Gastroesophageal sphincter (tissue), 4 donors: ENCODE results near the gene ALOX15B. TPM values are rescaled to one million over a fixed set of nuclear protein-coding genes. Genes with fewer than 3 reads are reported as not detected.

ENCODE experiments used
- ATAC-seq: fragments of 150-250 bp; one replicate; pipeline ENCODE4 v1.9.1; 2016; ENCODE audit warnings: mild to moderate bottlenecking, moderate library complexity
- H3K27ac ChIP-seq, 4 donors: fragments of 200-600 bp; sonication (generic) in 3 of 4; 1 replicate in 3 of 4; 2 replicates in 1 of 4; pipeline ENCODE4 v1.5.1; 2016 to 2019
- H3K27me3 ChIP-seq: fragments of 200-600 bp; sonication (generic); one replicate; pipeline ENCODE4 v1.5.1; 2019
- H3K36me3 ChIP-seq, 2 donors: fragments of 200-600 bp; sonication (generic); one replicate each; pipeline ENCODE4 v1.5.1; 2019; ENCODE audit warnings: control low read depth in 1 of 2
- H3K4me1 ChIP-seq, 3 donors: fragments of 200-600 bp; sonication (generic); 1 replicate in 2 of 3; 2 replicates in 1 of 3; pipeline ENCODE4 v1.5.1; 2016 to 2019; ENCODE audit warnings: control low read depth in 2 of 3
- H3K4me3 ChIP-seq, 2 donors: fragments of 200-600 bp; sonication (generic); one replicate each; pipeline ENCODE4 v1.5.1; 2019; ENCODE audit warnings: mild to moderate bottlenecking in 1 of 2, moderate library complexity in 1 of 2
- H3K9me3 ChIP-seq, 3 donors: fragments of 200-600 bp; sonication (generic); one replicate each; pipeline ENCODE4 v1.5.1; 2017 to 2019; ENCODE audit warnings: control low read depth in 2 of 3
- CTCF ChIP-seq, 4 experiments: fragments of 200-600 bp in 2 of 4; fragments of 450-650 bp in 2 of 4; sonication (generic) in 1 of 4; IDR thresholded peaks; one replicate each; pipeline ENCODE4 v1.5.1; 2017 to 2019; ENCODE audit warnings: antibody characterized with exemption in 4 of 4, mild to moderate bottlenecking in 2 of 4, moderate library complexity in 2 of 4
- EP300 ChIP-seq: sonication (generic); formaldehyde crosslinking; IDR thresholded peaks from one replicate; pipeline ENCODE4 v1.6.1; 2017; ENCODE audit warnings: antibody characterized with exemption, mild to moderate bottlenecking
- POLR2A ChIP-seq, 2 donors: fragments of 450-650 bp; IDR thresholded peaks; one replicate each; pipeline ENCODE4 v1.6.1; 2017; ENCODE audit warnings: antibody characterized with exemption in 2 of 2, mild to moderate bottlenecking in 2 of 2, moderate library complexity in 1 of 2
- POLR2AphosphoS5 ChIP-seq: sonication (generic); formaldehyde crosslinking; IDR thresholded peaks from one replicate; pipeline ENCODE4 v1.6.1; 2017; ENCODE audit warnings: antibody characterized with exemption
- WGBS, 2 donors: methylation state at CpG; one replicate each; pipeline ENCODE4 v1.1.5; 2018; ENCODE audit warnings: low coverage in 1 of 2; 5-methylcytosine and 5-hydroxymethylcytosine counted together
- total RNA-seq, 4 donors: library from RNA; depleted of rRNA; stranded (reverse); fragments of >200 nt; gene quantifications; one replicate each; pipeline ENCODE4 v1.1.0, GENCODE V29; 2016

Gene ALOX15B
- 1 to 10 TPM in 3 of 4 donors, under 1 TPM in 1; 0.69 to 5.6 (median 2.8) TPM for total RNA-seq

GRCh38 chr17:8038954-8039610 is at the start of gene ALOX15B:
Gene ALOX15B (plus strand): TSS chr17:8039059. CDS start chr17:8039156, 97 bp downstream.
- Histone ChIP-seq H3K27ac (no peak within 1 kb of the TSS), H3K9me3 (no peaks in the 10 kb centered on the region), H3K36me3 (no peaks in the 10 kb centered on the region), H3K4me3 (peak within 1 kb of the TSS in 1 of 2 donors; percentile 35), H3K4me1 (peaks cover 0 to 7% (median 3%) of the 10 kb centered on the region in 3 donors), H3K27me3 (peaks cover 56% of the 10 kb centered on the region)
- 40% methylated on average over 1 of the region's 37 CpGs; no CpG with 5 or more reads in 1 of the 2 donors for WGBS, 2 donors
- no peak for TF ChIP-seq CTCF (IDR thresholded peaks at IDR 0.05)
- TF ChIP-seq POLR2A (IDR thresholded peaks at IDR 0.05), result no peak
- TF ChIP-seq POLR2AphosphoS5, result no peak
- no peak for TF ChIP-seq EP300
- ATAC-seq, result no peak

DNA sequence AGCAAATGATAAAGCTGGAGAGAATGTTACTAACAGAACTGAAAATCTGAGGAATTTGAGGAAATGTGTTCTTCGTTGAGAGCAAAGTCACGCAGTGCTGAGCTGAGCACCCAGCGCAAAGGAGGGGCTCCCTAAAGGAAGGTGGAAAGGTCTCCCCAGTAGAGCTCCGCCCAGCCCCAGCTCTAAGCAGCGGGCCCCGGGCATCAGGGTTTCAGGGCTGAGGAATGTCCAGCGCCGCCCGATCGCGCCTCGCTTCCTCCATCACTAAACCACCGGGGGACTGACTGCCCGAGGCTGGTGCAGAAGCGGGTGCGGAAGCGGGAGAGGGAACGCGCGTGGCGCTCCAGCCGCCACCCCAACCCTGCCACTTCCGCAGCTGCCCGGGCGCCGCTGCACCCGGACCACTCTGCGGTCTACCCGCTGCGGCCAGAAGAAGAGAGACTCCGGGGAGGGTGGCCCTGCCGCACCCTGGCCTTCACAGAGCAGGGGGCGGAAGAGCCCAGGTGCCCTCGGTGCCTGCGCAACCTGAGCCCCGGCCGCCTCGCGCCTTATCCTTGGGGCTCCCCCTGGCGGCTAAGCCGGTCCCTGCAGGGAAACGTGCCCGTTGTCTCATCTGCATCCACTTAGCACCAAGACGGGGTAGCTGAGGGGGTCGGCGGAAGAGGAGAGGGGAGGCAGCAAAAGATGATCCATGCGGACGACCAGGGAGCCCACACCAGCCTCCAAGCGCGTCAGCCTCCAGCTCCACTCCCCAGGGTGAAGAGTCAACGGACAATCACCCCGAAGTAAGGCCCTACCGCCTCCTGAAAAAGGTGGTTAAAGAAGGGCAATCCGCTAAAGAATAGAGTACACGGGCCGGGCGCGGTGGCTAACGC is 48.8 kb upstream of the ALOX15B start:
- Histone ChIP-seq H3K4me3 (peak overlapping the region; percentile 38 to 61), H3K4me1 (peaks cover 0 to 12% (median 0%) of the 10 kb centered on the region in 3 donors), H3K36me3 (no peaks in the 10 kb centered on the region), H3K9me3 (no peaks in the 10 kb centered on the region), H3K27me3 (peaks cover 21% of the 10 kb centered on the region), H3K27ac (peak overlapping the region in 2 of 4 donors; percentile 45 to 76)
- WGBS, 2 donors, result 0 to 6% methylated on average over 6 to 13 of the region's 59 CpGs
- TF ChIP-seq POLR2A (IDR thresholded peaks at IDR 0.05), result no peak
- peak; percentile 95 to 99 (median 96) for TF ChIP-seq CTCF (IDR thresholded peaks at IDR 0.05)
- peak; percentile 86 for ATAC-seq

GRCh38 chr17:7992516-7992915 is 46.3 kb upstream of the ALOX15B start:
- ATAC-seq, result no peak
- Histone ChIP-seq H3K4me3 (no peak overlapping the region), H3K4me1 (peaks cover 0 to 20% (median 0%) of the 10 kb centered on the region in 3 donors), H3K27ac (no peak overlapping the region), H3K27me3 (peaks cover 14% of the 10 kb centered on the region), H3K9me3 (no peaks in the 10 kb centered on the region), H3K36me3 (no peaks in the 10 kb centered on the region)
- TF ChIP-seq EP300 (no peak), POLR2A (IDR thresholded peaks at IDR 0.05) (no peak), CTCF (IDR thresholded peaks at IDR 0.05) (no peak), POLR2AphosphoS5 (no peak)
- 100% methylated on average over 1 of the region's 2 CpGs; no CpG with 5 or more reads in 1 of the 2 donors for WGBS, 2 donors

GRCh38 chr17:7992924-7993323 is 45.9 kb upstream of the ALOX15B start:
- TF ChIP-seq POLR2AphosphoS5 (no peak), CTCF (IDR thresholded peaks at IDR 0.05) (no peak), POLR2A (IDR thresholded peaks at IDR 0.05) (no peak), EP300 (no peak)
- Histone ChIP-seq H3K9me3 (no peaks in the 10 kb centered on the region), H3K36me3 (no peaks in the 10 kb centered on the region), H3K27me3 (peaks cover 15% of the 10 kb centered on the region), H3K27ac (no peak overlapping the region), H3K4me1 (peaks cover 0 to 22% (median 0%) of the 10 kb centered on the region in 3 donors), H3K4me3 (no peak overlapping the region)
- 43 to 71% methylated on average over 3 of the region's 3 CpGs for WGBS, 2 donors
- no peak for ATAC-seq
